ENCODE data around the gene PLPP1. TPM values are rescaled to one million over a fixed set of nuclear protein-coding genes. Genes with fewer than 3 reads are reported as not detected.

Gene PLPP1
- total and polyA plus RNA-seq, 2 experiments from 2014 or later = 39.1 to 97.1 TPM

GRCh38 chr5:55463613-55464012 is 71.2 kb downstream of the PLPP1 start:
- DNase-seq (ENCODE audit: low spot score) (no peak), ATAC-seq (no peak)
- no peak overlapping the region for H3K27ac Mint-ChIP-seq
- Histone ChIP-seq H3K4me3 (no peak overlapping the region), H3K9me2 (ENCODE audit: insufficient read depth) (no peaks in the 10 kb centered on the region), H3K27me3 (ENCODE audit: insufficient read depth) (no peaks in the 10 kb centered on the region), H4K20me1 (replicated peaks; ENCODE audit: insufficient read depth) (no peaks in the 10 kb centered on the region; the same call in 1 of the 2 replicates), H3K27ac (ENCODE audit: low read depth) (peak overlapping the region; percentile 27; the same call in 1 of the 2 replicates), H2AFZ (no peak overlapping the region), H3K79me2 (replicated peaks; ENCODE audit: insufficient read depth) (peaks cover 51% of the 10 kb centered on the region), H3K4me2 (no peak overlapping the region), H3K4me1 (ENCODE audit: insufficient read depth) (peaks cover 25% of the 10 kb centered on the region), H3F3A (replicated peaks; ENCODE audit: low read depth) (no peaks in the 10 kb centered on the region), H3K36me3 (ENCODE audit: insufficient read depth) (no peaks in the 10 kb centered on the region)
- H3K4me1 Mint-ChIP-seq = peaks cover 29% of the 10 kb centered on the region
- H3K36me3 Mint-ChIP-seq (ENCODE audit: low read depth) = peaks cover 30% of the 10 kb centered on the region; the same call in 2 of the 3 replicates
- no peak overlapping the region for H3K4me3 Mint-ChIP-seq
- no peaks in the 10 kb centered on the region for H3K9me3 Mint-ChIP-seq
- H3K27me3 Mint-ChIP-seq (ENCODE audit: insufficient read depth, low read depth, poor library complexity) = peaks cover 2% of the 10 kb centered on the region
- no peak for TF ChIP-seq ZNF331 (CRISPR knock-in tag; IDR thresholded peaks at IDR 0.05; ENCODE audit: low read depth)
- TF ChIP-seq JUNB (IDR thresholded peaks at IDR 0.05; ENCODE audit: unreplicated experiment) = no peak
- TF ChIP-seq EZH2 (IDR thresholded peaks at IDR 0.05; ENCODE audit: low read depth, unreplicated experiment) = no peak
- TF ChIP-seq CTCF (conservative IDR thresholded peaks at IDR 0.05; ENCODE audit: low read depth in 2 of 2) = no peak
- TF ChIP-seq ETS1 (IDR thresholded peaks at IDR 0.05) = no peak
- no peak for TF ChIP-seq NANOG (IDR thresholded peaks at IDR 0.05; ENCODE audit: borderline replicate concordance)
- no peak for TF ChIP-seq REST (IDR thresholded peaks at IDR 0.05; ENCODE audit: unreplicated experiment)
- no peak for TF ChIP-seq CREB1 (CRISPR knock-in tag; IDR thresholded peaks at IDR 0.05; ENCODE audit: low read depth)
- TF ChIP-seq ZNF462 (CRISPR knock-in tag; IDR thresholded peaks at IDR 0.05) = no peak
- no peak for TF ChIP-seq ZNF114 (CRISPR knock-in tag; IDR thresholded peaks at IDR 0.05)
- no peak for TF ChIP-seq EZH2phosphoT487 (IDR thresholded peaks at IDR 0.05; ENCODE audit: unreplicated experiment)
- no peak for TF ChIP-seq POLR2AphosphoS5 (IDR thresholded peaks at IDR 0.05; ENCODE audit: low read depth)
- TF ChIP-seq STAT1 (IDR thresholded peaks at IDR 0.05; ENCODE audit: unreplicated experiment) = no peak
